HG03280 (cell line): ENCODE results near the gene NGB.

ENCODE experiments used
- ATAC-seq: cut with Tn5 transposase; IDR thresholded peaks from one replicate; pipeline ENCODE4 v1.9.1; 2021; ENCODE audit warnings: mild to moderate bottlenecking, moderate library complexity; ENCODE audit not compliant: unreplicated experiment

The NGB gene

GRCh38 chr14:77265561-77266335, 5.3 kb downstream of the NGB start:
- no peak for ATAC-seq

- ATAC-seq, result no peak
These were observed 5.9 kb downstream of the NGB start for GRCh38 chr14:77265187-77265515.

- no peak for ATAC-seq
These were observed 6.4 kb downstream of the NGB start for GRCh38 chr14:77264466-77265186.

- no peak for ATAC-seq
These were observed 10.4 kb downstream of the NGB start for GRCh38 chr14:77260631-77261030.

- no peak for ATAC-seq
These were observed 10.8 kb downstream of the NGB start for GRCh38 chr14:77260199-77260598.

GRCh38 chr14:77259025-77259715, 11.8 kb downstream of the NGB start:
- ATAC-seq, result no peak

- ATAC-seq, result no peak
These were observed 12.4 kb downstream of the NGB start for GRCh38 chr14:77258566-77258965.

- no peak for ATAC-seq
These were observed 13.3 kb downstream of the NGB start for GRCh38 chr14:77257700-77258099.

GRCh38 chr14:77256694-77257093, 14.3 kb downstream of the NGB start:
- ATAC-seq, result no peak

GRCh38 chr14:77253333-77254190, 17.4 kb downstream of the NGB start:
- ATAC-seq, result no peak

- ATAC-seq, result no peak
These were observed 19.1 kb downstream of the NGB start for GRCh38 chr14:77251870-77252269.

- ATAC-seq, result no peak
These were observed 20.1 kb downstream of the NGB start for GRCh38 chr14:77250927-77251326.

- no peak for ATAC-seq
These were observed 21.7 kb downstream of the NGB start for GRCh38 chr14:77249286-77249685.

- ATAC-seq, result no peak
These were observed 22.3 kb downstream of the NGB start for GRCh38 chr14:77248666-77249065.

- ATAC-seq, result no peak
These were observed 24.2 kb downstream of the NGB start for GRCh38 chr14:77246784-77247183.

GRCh38 chr14:77245820-77246219, 25.2 kb downstream of the NGB start:
- no peak for ATAC-seq

- no peak for ATAC-seq
These were observed 27.2 kb downstream of the NGB start for GRCh38 chr14:77243853-77244252.

- no peak for ATAC-seq
These were observed 28.3 kb downstream of the NGB start for GRCh38 chr14:77242752-77243151.

GRCh38 chr14:77241955-77242354, 29.1 kb downstream of the NGB start:
- no peak for ATAC-seq

- no peak for ATAC-seq
These were observed 30.6 kb downstream of the NGB start for GRCh38 chr14:77240336-77240915.

- ATAC-seq, result no peak
These were observed 31.6 kb downstream of the NGB start for GRCh38 chr14:77239412-77239811.
